ENCODE results near the gene KLHL29.

KLHL29 gene

DNA sequence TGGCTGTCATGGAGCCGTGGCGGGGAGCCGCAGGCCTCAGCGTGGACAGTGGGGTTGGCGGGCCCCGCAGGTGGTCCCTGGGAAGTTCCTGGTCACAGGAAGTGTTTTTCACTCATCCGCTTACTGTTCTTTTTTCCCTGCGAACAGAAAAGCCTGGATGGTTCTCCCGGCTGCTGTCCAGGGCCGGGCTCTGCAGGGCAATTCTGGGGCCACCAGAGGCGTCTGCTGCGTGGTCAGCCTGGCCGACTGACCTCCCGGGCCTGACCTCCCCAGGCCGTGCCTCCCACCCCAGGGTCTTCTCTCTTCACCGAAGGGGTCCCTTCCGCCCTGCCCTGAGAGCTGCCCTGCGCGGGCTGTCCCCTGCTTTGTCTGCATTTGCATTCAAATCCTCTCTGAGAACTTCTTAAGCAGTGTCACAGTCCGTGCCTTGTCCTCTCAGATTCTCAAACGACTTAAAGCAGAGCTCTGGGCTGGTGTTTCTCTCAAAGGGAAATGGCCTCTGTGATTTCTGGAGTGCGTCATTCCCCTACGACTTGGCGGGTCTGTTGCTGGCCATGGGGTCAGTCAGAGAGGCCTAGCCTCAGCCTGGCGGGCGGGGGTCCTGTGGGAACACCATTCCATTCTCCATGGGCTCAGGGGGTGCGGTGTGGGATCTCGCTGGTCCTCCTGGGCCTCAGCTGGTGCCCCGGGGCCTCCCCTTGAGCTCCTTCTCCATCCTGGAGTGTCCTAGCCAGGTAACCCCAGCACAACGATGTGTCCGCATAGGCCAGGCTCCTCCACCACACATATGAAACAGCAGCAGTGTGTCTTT is 38.3 kb downstream of the KLHL29 start:
- DNase-seq, result peak; percentile 38

DNA sequence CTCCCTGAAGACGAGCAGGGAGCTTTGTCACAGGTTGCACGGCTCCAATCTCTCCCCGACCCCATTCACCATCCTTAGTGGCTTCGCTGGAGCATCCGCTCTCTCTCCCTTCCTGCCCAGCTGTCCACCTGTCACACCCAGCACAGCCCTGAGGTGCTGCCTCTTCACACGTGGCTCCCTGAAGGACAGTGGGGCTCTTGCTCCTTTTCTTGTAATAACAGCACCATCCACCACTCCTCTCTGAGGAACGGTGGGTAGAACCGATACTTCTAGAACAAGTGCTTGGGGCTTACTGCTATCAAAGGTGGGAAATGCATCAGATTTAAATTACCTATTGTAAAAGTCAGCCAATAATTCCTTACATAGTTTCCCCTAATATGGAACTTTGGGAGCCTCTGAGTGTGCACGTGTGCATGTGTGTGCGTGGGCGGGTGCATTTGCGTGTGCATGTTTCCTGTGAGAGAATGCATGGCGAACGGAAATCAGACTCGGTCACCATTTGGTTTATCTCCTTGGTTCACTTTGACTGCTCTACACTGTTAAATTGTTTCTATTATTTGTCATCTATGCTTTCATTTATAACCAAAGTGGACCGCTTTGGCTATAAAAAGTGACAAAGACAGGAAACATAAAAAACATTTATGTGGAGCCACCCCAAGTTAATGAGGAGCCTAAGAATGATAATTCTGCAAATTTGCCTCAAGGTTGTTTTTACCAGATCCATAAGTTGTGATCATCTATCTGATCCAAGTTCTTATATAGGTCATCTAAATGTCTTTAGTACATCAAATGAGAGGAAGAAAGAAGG is 39.1 kb downstream of the KLHL29 start:
- no peak for DNase-seq

DNA sequence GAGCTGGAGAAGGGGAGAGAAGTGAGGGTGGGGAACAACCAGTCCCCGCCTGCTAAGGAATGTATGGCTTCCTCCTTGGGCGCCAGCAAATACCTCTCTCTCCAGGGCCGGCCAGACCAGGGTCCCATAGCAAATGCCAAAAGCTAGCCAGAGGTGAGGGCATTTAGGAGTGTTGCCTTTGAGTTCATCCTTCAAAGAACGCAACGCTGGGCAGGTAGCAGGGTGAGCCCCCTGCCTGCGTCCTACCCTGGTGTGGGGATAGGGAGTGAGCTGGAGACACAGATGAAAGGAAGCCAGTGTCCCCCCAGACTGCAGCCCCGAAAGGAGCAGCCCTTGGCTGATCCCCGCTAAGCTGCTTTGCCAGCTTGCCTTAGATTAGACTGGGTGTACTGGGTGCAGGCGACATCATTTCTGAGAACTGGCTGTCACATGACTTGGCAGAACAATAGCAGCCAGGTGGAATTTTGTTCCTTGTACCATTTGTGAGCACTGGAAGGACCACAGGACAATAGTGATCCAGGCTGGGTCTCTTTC is 40.4 kb downstream of the KLHL29 start:
- DNase-seq, result peak; percentile 40

DNA sequence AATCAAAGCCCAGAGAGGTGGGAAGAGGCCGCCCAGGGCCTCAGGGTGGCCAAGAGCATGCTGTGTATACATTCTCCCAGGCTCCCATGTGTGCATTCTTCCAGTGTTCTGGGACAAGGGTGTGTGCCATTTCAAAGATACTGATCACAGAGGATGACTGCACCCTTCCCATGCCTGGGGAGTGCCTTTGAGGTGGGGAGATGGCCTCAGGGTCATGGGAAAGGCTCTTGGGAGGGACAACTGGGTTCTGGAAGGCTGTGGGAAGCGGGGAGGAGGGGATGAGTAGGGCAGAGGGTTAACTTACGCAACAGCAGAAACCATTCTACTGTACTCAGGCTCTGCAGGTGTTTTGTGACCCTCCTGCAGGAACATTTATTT is 40.9 kb downstream of the KLHL29 start:
- no peak for DNase-seq

DNA sequence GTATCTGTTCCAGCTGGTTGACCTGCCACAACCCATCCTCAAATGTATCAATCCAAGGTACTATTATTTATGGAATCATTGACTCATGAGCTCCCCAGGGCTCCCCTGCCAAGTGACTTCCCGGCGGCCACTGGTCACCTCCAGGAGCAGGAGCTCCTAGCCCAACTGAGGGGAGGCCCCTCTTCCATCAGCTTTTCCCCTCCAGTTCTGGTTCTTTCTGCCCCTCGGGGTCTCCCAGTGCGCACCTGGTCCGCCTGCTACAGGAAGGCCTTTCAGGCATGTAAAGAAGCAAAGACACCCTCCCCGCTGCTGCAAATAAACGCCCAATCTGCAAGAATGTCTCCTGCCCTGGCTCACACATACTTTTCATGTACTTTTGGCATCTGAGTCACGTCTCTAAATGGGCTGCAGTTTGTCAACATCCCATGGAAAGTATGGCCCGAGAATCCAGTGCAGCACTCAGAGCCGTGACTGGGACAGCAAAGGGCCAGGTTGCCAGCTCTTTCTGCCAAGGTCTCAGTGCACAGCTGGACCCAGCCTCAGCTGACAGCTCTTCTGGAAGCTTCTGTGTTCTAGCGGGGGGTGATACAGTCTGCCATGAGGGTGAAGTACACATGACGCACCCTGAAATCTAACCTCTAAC is 41.4 kb downstream of the KLHL29 start:
- DNase-seq, result peak; percentile 30

DNA sequence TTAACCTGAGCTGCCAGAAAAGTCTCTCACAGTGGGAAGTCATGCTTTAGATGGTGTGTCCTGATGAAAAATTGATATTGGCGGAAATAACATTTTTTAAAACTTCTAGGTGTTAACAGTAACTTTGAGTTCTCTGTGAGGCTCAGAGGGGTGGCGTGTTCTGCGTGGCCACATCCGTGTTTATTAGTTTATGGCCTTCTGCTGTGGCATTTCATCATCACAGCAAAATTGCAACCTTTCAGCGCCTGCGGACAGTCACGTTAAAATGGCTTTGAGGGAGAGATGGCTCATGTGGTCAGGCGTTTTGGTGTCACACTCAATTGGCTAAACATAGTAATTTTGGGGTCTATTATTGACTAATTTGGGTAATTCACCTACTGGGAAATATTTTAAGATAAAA is 42.4 kb downstream of the KLHL29 start:
- DNase-seq, result no peak

DNA sequence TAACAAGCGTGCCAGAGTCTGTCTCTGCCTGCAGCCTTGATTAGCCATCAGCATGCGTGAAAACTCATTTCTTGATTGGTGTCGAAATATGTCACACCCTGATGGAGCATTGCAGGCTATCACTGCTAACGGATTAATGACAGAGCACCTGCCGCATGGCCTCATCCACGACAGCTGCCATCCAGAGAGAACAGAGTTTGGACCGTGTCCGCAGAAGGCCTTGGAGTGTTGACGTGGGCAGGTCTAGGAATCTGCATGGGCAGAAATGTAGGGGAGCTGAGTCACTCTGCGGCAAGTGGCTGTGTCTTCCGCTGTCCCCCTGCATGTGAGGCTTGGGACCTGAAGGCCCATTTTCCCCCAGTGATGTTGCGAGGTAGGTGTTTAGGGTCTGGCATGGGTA is 43.0 kb downstream of the KLHL29 start:
- peak; percentile 26 for DNase-seq

DNA sequence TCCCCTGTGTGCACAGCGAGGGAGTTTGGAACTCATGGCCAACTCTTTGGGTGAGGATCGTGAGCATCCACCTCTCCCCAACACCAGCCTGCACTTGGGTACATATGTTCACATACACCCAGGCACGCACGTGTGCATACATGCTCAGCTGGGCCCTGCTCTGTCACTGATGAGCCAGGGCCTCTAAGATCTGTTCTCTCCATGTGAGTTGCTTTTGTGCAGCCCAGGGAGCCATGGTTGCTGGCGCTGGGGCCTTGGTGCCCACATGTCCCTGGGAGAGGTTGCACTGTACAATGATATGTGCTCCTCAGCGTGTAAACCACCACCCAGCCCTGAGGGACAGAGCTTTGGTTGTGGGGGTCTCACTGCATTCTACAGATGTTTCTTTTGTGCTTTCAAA is 44.1 kb downstream of the KLHL29 start:
- DNase-seq, result peak; percentile 11

DNA sequence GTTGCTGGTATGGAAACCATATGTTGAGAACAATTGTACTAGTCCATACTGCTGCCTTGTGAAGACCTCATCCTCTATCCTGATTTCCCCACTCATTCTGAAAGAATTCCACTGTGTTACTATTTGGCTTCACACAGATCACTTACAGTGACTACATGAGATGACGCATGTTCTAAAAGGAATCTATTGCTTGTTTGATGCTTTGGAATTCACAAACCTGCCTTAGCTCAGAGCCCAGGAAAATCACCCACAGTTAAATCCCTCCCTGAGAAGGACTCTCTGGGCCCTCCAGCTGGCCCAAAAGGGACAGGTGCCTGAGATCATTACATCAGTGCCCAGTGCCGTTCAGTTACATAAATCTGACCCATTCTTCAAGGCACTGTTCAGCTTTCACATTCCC is 45.3 kb downstream of the KLHL29 start:
- DNase-seq, result no peak

DNA sequence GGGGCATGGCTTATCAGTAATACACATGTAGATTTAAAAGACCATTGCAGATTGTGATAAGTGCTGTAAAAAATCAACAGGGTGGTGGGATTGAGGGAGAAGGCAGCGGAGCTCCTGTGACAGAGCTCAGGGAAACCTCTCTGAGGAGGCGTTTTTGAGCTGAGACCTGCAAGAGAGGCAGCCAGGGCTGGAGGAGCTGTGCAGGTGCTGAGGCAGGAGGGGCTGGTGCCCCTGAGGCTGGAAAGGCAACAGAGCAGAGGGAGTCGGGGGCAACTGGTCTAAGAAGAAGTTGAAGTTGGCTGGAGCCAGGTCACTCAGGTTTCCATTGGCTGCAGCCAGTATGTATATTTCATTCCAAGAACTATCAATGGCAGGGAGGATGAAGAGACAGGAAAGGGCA is 47.6 kb downstream of the KLHL29 start:
- DNase-seq, result peak; percentile 42

DNA sequence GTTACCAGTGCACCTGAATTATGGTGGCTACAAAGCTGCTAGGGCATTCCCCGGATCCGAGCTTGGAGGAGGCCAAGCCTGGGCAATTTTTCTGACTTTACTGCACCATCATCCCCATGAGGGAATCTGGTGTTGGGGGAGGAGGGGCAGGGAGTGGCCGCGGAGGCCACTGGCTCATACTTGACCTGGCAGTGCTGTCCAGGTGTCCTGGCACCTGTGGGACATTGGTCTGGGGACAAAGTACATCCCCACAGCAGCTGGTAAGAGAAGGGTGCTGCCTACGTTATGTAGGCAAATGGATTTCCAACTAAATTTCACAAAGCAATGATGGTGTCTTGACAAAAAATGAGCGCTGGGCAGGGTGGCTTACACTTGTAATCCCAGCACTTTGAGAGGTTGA is 48.3 kb downstream of the KLHL29 start:
- DNase-seq, result no peak

DNA sequence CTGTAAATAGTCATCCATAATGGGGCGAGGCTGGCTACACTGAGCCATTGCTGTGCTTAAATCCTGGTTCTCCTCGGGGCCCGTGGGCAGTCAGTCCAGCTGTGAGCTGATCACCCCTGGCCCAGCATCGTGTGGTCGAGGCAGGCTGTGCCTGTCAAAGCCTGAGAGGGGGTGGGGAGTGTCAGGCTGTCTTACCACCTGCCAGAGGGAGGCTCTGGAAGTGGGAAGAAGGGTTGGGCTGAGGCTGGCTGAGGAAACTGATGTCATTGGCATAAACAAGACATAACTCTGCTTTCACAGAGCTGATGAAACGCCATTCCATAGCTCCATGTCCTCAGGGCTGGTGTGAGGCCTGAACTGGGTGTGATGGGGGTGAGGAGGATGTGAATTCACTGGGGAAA is 49.7 kb downstream of the KLHL29 start:
- DNase-seq, result peak; percentile 35

DNA sequence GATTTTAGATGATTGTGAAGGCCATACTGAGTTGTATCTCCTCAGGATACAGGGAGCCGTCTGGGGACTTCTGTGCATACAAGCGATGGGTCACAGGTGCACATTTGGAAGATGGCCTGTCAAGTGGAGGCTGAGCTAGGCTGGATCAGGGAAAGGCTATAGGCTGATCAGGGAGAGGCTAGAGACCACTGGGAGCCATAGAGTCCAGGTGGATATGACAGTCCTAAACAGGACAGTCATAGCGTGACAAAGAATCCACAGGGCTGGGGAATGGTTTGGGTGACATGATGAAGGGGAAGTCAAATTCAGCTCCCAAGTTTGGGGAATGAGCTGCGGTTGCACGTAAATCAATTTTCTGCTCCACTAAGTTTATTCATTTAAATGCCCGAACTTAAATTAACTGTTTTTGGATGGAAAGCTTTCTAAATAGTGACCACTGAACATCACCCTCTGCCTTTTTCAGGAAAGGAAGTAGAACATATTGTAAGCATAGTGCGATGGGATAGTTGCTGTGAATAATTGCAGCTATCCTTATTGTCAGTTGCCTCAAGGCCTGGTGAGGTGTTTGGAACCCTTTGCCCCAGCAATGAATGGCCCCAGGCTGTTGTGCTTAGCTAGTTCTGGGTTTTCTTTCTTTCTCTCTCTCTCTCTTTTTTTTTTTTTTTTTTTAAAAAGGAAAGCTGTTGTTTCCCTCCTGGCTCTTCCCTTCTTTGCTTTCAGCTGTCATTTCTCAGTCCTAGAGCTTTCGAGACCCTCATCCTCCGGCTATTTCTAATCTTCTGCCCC is 50.5 kb downstream of the KLHL29 start:
- peak; percentile 35 for DNase-seq

DNA sequence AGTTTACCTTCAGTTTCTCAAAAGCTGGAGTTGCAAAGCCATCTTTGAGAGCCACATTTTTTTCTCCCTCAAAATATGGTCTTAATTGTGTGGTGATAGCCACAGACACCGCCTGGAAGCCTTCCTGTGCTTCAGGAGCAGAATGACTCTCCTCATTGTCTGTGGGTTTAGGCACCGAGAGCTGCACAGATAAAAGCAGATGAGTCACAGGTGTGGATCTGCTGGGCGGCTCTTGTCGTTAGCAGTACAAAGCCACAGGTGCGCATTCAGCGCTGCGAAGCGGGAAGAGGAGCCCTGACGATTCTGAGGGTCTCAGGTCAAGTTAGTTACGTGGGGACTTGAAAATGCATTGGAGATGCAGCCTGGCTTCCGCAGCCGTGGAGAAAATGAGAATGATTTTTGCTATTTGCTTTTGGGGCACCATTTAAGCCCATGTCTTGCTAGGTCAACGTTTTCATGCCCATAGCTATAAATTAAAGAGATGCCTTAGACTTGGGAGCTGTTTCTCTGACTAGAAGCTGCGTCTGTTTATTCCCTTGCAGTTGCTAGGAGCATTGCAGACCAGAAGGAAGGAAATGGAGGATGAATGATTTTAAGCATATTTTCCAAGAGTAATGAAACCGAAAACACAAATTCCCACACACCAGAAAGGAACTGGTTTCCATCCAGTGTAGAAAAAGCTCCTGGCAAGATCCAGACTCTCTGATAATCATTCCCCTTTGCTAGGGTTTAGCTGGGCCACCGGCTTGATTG is 51.5 kb downstream of the KLHL29 start:
- DNase-seq, result peak; percentile 60

DNA sequence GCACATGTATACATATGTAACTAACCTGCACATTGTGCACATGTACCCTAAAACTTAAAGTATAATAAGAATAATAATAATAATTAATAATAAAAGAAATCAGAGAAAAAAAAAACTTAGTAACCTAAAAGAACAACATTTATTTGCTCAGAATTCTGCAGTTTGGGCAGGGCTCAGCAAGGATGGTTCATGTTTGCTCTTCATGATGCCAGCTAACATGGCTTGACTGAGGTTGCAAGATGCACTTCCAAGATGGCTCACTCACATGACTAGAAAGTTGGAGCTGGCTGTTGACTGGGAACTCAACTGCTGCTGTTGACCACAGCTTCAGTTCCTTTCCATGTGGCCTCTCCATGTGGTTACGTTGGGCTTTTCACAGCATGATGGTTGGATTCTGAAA is 56.4 kb downstream of the KLHL29 start:
- DNase-seq, result no peak

DNA sequence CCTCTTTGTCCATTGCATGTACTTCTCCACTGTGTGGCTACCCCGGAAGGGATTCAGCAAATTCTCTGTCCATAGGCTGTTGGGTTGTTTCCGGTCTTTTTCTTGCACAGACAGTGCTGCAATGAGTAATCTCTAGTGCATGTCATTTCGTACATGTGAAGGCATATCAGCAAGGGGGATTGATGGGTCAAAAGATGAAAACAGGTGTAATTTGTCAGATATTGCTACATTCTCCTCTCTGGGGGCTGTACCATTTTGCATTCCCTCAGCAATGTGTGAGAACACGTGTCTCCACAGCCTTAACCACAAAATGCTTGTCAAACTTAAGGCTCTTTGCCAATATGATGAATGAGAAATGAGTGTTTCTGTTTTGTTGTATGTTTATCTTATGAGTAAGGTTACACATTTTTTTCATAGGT is 60.5 kb downstream of the KLHL29 start:
- peak; percentile 19 for DNase-seq

DNA sequence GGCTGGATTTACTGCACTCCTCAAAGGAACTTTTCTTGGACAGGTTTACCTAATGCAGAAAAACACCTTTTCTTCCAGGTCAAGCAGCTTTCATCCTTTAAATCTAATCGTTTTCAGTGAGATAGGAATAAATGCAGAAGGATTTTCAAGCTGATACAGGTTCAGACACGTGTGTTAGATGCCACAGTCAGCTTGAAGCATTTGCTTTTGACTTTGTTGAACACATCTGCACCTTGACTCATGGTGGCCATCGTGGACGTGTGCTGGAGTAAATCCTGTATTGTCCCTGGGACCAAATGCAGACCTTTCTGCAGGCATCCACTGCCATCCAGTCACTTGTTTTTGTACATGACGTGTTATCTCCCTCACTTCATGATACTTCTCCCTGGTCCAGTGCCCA is 61.9 kb downstream of the KLHL29 start:
- no peak for DNase-seq

DNA sequence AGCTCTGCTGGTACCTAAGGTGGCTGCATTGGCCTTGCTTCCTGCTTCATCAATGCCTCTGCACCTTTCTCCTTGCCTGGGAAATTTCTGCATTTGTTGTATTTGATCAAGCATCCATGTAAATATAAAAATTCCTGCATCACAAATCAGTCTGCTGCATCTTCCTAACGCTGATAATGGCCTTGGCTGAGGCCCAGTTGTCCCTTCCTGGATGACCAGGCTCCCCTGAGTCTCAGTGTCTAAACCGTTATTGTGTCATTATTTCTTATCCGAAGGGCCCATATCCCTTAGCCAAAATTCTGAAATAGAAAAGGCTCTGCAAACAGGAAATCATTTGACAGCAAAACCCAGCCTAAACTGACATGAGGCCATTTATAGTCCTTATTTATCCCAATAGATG is 62.4 kb downstream of the KLHL29 start:
- DNase-seq, result no peak

DNA sequence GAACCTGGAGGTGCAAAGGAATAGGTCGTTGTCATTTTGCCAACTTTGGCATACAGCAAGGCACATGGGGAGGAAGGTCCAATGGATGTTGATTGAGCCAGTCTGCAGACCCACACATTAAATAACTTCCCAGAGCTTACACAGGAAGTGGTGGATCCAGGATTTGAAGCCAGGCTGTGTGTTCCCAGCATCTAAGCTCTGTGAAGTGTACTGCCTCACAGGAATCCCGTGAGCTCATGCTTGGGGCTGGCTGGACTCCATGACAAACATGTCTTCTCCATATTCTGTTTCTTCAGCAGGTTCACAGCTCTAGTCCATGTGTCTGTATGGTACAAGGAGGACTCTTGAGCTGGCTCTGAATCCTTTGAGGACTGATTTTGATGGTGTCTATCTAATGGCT is 63.9 kb downstream of the KLHL29 start:
- no peak for DNase-seq

DNA sequence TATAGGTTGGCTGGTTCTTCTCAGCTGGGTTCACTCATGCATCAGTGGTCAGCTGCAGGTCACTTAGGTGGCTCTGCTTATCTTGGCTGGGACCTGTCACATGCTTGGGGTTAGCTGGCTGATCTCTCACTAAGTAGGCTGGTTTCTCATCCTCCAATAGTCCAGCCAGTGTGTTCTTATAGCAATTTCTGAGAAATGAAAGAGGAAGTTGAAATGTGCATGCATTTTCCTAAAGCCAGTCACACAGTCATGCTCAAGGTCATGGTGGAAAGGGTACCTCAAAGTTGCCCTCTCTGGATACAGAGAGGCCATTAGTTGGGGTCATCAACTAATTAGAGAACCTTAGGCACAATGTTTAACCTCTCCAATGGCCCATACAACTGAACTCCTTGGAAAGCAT is 64.4 kb downstream of the KLHL29 start:
- no peak for DNase-seq

DNA sequence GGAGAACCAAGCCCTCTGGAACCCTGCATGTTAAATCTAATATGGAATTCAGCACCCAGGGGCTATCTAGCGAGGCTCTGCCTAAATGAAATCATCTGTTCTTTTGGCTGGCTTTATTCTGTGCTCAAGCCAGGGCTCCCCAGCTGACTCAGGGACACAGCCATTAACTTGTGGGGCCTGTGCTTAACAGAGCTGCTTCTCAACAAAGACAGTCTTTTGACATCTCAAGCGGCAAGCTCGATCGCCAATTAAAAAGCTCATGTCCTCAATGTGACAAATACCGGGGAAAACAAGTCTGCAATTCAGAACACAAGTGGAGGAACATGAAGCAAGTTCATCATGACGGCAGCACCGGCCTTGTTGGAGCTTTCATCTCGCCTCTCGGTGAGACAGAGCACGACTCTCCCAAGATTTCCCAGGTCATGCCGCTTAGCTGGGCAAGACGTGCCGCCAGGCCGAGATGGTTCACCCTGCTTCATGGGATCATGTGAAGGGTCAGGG is 64.9 kb downstream of the KLHL29 start:
- DNase-seq, result no peak

DNA sequence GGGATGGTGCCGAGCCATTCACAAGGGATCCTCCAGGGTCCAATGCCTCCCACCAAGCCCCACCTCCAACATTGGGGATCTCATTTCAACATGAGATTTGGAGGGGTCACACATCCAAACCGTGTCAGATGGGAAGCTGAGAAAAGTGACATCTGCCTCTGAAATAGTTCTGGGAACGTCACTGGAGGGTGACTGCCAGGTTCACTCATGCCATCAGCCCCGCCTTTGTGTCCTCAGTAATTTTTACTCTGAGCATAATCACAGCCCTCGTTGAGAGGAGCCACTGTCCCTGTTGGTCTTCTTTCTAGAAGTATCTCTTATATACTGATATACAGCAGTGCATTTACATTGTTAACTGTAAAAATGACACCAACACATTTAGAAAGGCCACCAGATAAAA is 67.4 kb downstream of the KLHL29 start:
- no peak for DNase-seq
